Neutrophil (primary cell): ENCODE results near the gene ZNF511.

Experiments used
- H3K27ac ChIP-seq: fragments of 200-600 bp; sonication (generic); 2 replicates; pipeline ENCODE4 v1.5.1; 2016; ENCODE audit warnings: mild to moderate bottlenecking, moderate library complexity
- H3K27me3 ChIP-seq: fragments of 200-600 bp; sonication (generic); 2 replicates; pipeline ENCODE4 v1.6.0; 2016; ENCODE audit warnings: mild to moderate bottlenecking
- H3K36me3 ChIP-seq: fragments of 200-600 bp; sonication (generic); 2 replicates; pipeline ENCODE4 v1.5.1; 2017
- H3K4me1 ChIP-seq, 2 experiments: fragments of 200-600 bp in 1 of 2; sonication (generic) in 1 of 2; 1 replicate in 1 of 2; 2 replicates in 1 of 2; pipeline versions ENCODE4 v1.5.1 to v1.6.1; 2013 to 2016; ENCODE audit warnings: low read depth in 1 of 2, low read length in 1 of 2, mild to moderate bottlenecking in 1 of 2, moderate library complexity in 1 of 2; ENCODE audit not compliant: control insufficient read depth in 1 of 2, insufficient read depth in 1 of 2
- H3K4me3 ChIP-seq, 2 experiments: fragments of 200-600 bp in 1 of 2; sonication (generic) in 1 of 2; 1 replicate in 1 of 2; 2 replicates in 1 of 2; pipeline ENCODE4 v1.5.1; 2013 to 2016; ENCODE audit warnings: low read depth in 1 of 2, low read length in 1 of 2, mild to moderate bottlenecking in 1 of 2, moderate library complexity in 1 of 2
- H3K9me3 ChIP-seq: fragments of 200-600 bp; sonication (generic); 2 replicates; pipeline ENCODE4 v1.5.1; 2016
- CTCF ChIP-seq: fragments of 200-600 bp; sonication (generic); IDR thresholded peaks from 2 replicates; pipeline ENCODE4 v1.5.1; 2016; ENCODE audit warnings: antibody characterized with exemption

The ZNF511 gene

DNA sequence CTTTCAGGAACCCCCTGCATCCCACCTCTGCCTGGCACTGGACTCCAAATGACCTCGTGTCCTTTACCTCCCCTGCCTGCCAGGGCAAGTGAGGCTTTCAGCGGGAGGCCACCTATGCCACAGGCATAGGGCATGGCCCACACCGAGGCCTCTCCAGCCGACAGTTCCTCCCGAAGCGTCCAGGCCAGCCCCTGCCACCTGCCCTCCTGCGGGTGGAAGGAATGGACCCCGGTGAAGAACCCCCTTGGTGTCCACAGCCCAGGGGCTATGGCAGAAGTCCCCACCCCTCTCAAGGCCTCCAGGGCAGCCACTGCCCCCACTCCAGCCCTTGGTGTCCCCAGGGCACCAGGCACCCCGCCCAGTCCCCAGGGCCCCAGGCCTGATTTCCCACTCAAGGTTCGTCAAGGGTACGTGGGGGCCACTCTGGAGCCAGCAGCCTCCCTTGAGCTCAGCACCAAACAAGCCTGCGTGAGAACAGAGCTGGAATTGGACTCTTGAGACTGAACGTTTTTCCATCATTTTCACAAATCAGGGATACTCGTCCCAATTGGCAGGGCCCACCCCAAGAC is 46.0 kb downstream of the ZNF511 start:
- Histone ChIP-seq H3K4me3 (no peak overlapping the region), H3K36me3 (no peaks in the 10 kb centered on the region), H3K27ac (no peak overlapping the region), H3K4me1 (peaks cover 12 to 13% of the 10 kb centered on the region in 2 experiments), H3K27me3 (peaks cover 62% of the 10 kb centered on the region), H3K9me3 (no peaks in the 10 kb centered on the region)
- TF ChIP-seq CTCF, result no peak

GRCh38 chr10:133355266-133355665 is 46.6 kb downstream of the ZNF511 start:
- Histone ChIP-seq H3K36me3 (no peaks in the 10 kb centered on the region), H3K27me3 (peaks cover 57% of the 10 kb centered on the region), H3K9me3 (no peaks in the 10 kb centered on the region), H3K4me1 (peaks cover 12 to 13% of the 10 kb centered on the region in 2 experiments), H3K27ac (no peak overlapping the region), H3K4me3 (no peak overlapping the region)
- no peak for TF ChIP-seq CTCF

- Histone ChIP-seq H3K27me3 (peaks cover 50% of the 10 kb centered on the region), H3K9me3 (no peaks in the 10 kb centered on the region), H3K36me3 (no peaks in the 10 kb centered on the region), H3K4me3 (no peak overlapping the region), H3K27ac (no peak overlapping the region), H3K4me1 (peaks cover 12 to 13% of the 10 kb centered on the region in 2 experiments)
- no peak for TF ChIP-seq CTCF
These were observed 47.3 kb downstream of the ZNF511 start for GRCh38 chr10:133355991-133356390.

DNA sequence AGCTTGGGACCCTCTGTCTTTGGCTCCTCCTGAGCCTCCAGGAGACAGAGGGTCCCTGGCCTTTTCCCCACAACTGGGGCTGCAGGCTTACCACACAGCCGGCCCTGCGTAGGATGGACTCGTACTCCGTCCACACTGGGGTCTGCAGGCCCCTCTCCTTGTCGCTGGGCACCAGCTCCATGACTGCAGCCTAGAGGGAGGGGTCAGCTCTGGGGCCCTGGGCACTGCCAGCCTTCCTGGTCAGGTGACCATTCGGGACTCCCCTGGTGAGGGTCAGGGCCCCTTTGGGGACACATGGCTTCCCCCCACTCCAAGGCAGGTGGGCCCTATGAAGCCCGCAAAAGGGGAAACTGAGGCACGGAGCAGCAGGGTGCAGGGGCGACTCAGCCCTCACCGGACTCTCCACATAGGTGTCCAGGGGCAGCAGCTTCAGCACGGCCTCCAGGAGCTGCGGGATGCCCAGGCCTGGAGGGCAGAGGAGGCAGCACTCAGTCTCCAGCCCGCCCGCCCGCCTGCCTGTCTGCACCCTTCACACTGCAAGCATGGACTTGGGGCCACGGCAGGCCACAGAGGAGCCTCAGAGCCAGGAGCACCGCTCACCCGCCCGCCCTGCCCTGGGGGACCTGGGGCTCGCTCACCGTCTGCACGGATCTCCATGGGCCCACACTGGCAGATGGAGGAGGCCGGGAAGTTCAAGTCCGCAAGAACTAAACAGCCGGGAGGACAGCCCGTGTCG is 48.0 kb downstream of the ZNF511 start:
- peaks cover 43% of the 10 kb centered on the region for H3K27me3 ChIP-seq
- H3K36me3 ChIP-seq, result no peaks in the 10 kb centered on the region
- no peaks in the 10 kb centered on the region for H3K9me3 ChIP-seq
- no peak overlapping the region for H3K27ac ChIP-seq
- peaks cover 12 to 13% of the 10 kb centered on the region in 2 experiments for H3K4me1 ChIP-seq
- peak overlapping the region; percentile 56 to 65 for H3K4me3 ChIP-seq
- TF ChIP-seq CTCF, result no peak

- peaks cover 37% of the 10 kb centered on the region for H3K27me3 ChIP-seq
- H3K4me1 ChIP-seq, result peaks cover 12 to 13% of the 10 kb centered on the region in 2 experiments
- H3K27ac ChIP-seq, result no peak within 1 kb of the TSS
- H3K36me3 ChIP-seq, result peaks cover 8% of the 10 kb centered on the region
- peak within 1 kb of the TSS; percentile 56 to 65 for H3K4me3 ChIP-seq
- no peak for TF ChIP-seq CTCF
- H3K9me3 ChIP-seq, result no peaks in the 10 kb centered on the region
These were observed 48.8 kb downstream of the ZNF511 start, which contains the start of gene FUOM for GRCh38 chr10:133357285-133358161. FUOM (minus strand) TSS chr10:133358019; CDS start chr10:133358007, 12 bp downstream.
